ENCODE data around the gene SLC1A2.

DNA sequence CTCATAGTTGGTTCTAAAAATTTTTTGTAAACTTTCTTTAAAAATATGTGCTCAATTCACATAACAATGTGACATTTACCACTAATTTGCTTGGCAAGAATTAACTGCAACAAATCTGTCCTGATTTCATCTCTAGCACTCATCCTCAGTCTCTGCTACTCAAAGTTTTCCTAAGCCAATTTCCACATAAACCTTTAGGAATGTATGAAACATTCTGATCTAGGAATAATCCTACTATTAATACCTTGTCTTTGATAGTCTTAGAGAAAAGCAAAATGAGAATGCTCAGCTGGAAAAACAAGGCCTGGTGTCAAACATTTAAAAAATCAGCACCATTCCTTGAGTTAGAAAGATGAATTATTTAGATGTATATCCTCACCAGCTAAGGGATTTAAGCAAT, 166.1 kb downstream of the SLC1A2 start:
- TF ChIP-seq CTCF (IDR thresholded peaks at IDR 0.05) (no peak), EZH2 (IDR thresholded peaks at IDR 0.05) (no peak)

Data from neural progenitor cell (in vitro differentiated cells).